ENCODE measurements around the gene C21orf91.

DNA sequence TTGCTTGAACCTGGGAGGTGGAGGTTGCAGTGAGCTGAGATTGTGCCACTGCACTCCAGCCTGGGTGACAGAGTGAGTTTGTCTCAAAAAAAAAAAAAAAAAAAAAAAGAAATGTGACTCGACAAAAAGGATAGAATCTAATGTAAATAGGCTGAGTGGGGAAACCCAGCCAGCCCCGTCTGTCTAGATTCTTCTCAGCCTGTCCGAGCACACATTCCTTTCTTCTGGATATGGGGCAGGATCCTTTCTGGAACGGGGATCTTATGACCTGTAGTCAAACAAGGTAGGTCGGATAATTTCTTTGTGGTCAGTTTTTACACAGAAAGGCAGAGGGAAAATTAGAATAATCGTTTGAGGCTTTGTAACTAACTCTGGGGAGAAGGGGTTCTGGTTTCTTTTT, 74.1 kb downstream of the C21orf91 start:
- TF ChIP-seq POLR2A (IDR thresholded peaks at IDR 0.05; ENCODE audit: extremely low read depth, insufficient read length) (no peak), MYC (IDR thresholded peaks at IDR 0.05; ENCODE audit: low read depth, low read length) (no peak)
- TF ChIP-seq, protein P1, sequence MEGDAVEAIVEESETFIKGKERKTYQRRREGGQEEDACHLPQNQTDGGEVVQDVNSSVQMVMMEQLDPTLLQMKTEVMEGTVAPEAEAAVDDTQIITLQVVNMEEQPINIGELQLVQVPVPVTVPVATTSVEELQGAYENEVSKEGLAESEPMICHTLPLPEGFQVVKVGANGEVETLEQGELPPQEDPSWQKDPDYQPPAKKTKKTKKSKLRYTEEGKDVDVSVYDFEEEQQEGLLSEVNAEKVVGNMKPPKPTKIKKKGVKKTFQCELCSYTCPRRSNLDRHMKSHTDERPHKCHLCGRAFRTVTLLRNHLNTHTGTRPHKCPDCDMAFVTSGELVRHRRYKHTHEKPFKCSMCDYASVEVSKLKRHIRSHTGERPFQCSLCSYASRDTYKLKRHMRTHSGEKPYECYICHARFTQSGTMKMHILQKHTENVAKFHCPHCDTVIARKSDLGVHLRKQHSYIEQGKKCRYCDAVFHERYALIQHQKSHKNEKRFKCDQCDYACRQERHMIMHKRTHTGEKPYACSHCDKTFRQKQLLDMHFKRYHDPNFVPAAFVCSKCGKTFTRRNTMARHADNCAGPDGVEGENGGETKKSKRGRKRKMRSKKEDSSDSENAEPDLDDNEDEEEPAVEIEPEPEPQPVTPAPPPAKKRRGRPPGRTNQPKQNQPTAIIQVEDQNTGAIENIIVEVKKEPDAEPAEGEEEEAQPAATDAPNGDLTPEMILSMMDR (IDR thresholded peaks at IDR 0.05; ENCODE audit: low read depth, low read length), result no peak
- TF ChIP-seq, protein P2, sequence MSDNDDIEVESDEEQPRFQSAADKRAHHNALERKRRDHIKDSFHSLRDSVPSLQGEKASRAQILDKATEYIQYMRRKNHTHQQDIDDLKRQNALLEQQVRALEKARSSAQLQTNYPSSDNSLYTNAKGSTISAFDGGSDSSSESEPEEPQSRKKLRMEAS (IDR thresholded peaks at IDR 0.05; ENCODE audit: low read depth, low read length), result no peak
